Suppressor macrophage (primary cell): ENCODE data around the gene DAB2IP.
"Not testable (repeated sequence)": the region's sequence is repeated elsewhere in the genome, so short reads cannot be mapped to it uniquely, and the experiment has no call there.

ENCODE experiments used
- DNase-seq, 4 experiments: peaks; one replicate each; pipeline ENCODE4 v3.0.0-alpha.2; 2020 to 2022

DAB2IP gene

DNA sequence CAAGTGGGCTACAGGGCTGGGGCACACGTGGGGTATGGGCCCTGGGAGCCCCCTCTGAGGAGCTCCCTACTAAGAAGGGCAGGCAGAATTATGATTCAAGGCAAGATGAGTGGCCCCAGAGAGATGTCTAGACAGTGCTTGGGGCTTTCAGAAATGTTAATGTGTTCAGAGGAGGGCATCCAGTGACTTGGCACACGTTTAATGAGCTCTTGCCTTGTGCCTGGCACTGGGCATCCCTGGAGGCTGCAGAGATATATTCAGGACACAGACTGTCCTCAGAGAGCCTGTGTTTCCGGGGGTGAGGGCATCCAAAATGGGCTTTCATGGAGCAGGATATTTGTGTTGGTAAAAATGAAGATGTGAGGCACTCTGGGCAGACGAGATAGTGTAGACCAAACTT lies 25.4 kb upstream of the DAB2IP start:
- no peak for DNase-seq

DNA sequence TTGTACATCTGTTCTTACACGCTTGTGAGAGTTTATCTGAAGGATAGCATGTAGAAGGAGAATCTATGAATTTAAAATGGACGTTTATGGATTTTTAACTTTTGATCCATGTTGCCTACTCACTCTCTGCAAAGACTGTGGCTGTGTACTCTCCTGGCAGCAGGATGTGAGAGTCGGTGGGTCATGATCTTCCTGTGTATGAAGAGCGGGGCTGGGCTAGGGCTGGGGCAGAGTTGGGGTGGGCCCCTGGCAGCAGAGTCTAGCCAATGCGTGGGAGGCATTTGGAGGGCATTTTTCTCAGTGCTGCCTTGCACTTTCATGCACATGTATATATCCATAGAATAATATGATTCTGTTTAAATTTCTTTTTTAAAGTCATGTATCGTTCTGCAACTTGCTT lies 24.0 kb upstream of the DAB2IP start:
- no peak for DNase-seq

DNA sequence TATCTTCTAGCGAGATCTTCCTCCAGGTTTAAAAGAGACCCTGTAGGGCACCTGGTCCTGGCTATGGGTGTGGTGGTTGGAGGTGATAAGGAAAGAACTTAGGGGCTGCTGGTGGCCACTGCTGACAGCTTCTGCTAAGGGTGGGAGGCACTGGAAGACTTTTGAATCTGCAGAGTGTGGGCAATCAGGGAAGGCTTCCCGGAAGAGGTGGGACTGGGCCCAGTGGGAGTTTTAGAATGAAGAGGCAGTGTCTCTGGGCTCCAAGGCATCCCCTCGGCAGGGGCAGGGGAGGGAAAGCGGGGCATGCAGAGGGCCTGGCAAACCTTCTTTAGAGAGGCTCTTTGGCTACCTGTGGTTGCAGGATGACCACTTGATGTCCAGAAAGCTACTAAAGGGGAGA lies 23.0 kb upstream of the DAB2IP start:
- DNase-seq = no peak

DNA sequence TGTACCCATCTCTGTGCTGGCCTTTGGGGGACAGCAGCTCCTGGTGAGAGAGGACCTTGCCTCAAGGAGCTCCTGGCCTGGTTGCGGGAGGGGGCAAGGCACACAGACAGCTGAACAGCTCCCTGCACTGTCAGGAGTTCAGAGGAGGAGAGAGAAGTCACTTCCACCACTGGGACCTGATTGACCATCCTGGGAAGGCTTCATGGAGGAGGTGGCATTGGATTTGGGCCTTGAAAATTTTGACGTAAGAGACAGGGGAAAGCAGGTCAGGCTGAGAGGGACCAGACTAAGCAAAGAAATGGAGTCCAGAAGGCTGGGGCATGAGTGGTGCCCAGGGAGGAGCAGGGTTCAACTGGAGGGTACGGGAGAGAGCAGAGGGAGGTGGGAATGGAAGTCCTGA lies 20.3 kb upstream of the DAB2IP start:
- no peak for DNase-seq

DNA sequence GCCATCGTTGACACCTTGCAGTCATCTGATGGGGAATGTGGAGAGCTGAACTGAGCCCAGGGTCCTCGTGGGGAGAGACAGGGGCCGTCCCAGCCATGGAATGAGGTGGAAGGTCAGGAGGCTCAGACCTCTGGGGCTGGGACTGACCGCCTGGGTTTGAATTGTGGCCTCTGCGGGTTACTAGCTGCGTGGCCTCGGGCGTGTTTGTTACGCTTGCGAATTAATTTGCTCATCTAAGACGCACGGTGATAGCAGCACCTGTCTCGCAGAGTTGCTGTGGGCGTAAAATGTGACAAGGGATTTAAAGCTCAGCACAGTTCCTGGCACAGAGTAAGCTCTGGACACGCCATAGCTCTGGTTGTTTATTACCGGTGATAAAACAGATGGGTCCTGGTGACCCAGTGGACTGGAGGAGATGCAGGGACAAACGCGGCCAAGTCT lies 19.4 kb upstream of the DAB2IP start:
- DNase-seq = no peak

DNA sequence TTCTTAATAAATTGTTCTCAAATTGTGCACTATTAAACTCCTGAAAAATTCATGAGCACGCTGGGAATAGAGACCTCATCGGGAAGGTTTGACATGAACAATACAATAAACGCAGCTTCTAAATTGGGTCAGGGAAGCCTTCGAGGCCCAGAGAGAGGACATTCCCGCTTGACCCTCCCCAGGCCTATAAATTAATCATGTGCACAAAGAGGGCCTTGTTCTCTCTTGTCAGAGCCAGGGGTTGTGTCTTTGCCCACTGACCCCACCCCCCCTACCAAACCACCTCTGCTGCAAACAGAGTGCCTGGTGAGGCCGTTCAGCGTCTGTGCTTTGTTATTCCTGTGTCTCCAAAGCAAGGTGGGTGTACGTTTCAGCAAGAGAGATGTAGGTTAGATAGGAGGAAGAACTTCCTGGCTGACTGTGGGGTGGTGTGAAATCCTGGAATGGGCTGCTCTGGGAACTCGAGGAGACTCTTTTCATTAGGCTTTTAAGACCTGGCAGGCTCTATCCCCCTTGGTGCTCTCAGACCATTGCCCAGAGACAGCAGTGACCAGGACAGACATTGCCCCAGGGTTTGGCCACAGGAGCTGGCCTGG lies 18.2 kb upstream of the DAB2IP start:
- DNase-seq = no peak

DNA sequence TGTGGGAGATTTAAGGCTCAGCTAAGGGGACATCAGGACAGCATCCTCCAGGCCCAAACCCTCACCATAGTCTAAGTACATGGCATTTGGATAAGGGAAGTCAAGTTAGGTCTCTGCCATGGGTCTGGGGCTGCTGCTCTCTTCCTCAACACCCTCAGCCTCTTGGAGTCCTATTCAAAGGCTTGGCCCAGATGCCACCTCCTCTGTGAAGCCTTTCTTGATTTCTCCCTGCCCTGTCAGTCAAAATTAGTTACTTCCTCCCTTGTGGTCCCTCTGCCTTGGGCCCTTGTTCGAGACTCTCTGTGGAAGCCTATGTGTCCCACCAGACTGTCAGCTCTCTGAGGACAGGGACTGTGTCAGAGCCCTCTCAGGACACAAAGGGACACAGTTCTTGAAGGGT lies 17.7 kb upstream of the DAB2IP start:
- DNase-seq = no peak

DNA sequence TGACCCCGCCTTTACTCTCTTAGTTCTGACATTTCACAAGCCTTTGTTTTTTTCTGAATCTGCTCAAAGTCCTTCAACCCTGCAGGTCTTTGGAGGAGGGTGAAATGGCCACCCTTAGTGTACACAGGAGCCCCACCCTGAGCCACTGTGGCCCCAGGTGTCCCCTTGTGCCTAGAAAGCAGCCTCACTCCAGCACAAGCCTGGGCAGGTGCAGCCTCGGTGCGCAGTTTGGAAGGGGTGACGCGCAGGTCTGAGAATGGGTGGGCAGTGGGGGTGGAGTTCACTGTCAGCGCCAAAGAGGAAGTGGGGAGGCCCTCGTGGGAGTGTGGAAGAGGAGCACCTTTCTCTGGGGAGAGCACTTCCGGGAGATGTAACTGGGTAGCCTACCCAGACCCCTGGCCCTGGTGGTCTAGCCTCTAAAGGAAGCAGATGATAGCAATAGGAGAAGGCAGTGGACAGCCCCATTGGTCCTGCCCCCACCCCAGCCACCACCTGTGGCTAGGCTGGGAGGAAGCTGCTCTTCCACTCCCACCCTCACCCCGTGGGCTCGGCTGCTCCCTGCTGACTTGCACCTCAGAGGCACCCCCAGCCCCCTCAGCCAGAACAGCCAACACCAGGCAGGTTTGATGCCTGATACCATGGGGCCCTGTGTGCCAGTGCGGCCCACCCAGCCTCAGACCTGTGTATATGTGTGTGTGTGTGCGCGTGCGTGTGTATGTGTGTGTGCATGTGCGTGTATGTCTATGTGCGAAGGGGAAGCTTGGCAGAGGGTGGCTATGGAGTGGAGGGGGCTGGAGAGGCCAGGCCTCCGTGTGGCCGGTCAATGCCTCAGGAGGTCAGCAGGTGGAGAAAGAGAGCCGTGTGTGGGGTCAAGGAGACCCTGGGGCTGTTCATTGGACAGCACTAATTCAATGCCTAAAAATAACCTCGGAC lies 16.8 kb upstream of the DAB2IP start:
- peak; percentile 34 to 54 (median 44) for DNase-seq

DNA sequence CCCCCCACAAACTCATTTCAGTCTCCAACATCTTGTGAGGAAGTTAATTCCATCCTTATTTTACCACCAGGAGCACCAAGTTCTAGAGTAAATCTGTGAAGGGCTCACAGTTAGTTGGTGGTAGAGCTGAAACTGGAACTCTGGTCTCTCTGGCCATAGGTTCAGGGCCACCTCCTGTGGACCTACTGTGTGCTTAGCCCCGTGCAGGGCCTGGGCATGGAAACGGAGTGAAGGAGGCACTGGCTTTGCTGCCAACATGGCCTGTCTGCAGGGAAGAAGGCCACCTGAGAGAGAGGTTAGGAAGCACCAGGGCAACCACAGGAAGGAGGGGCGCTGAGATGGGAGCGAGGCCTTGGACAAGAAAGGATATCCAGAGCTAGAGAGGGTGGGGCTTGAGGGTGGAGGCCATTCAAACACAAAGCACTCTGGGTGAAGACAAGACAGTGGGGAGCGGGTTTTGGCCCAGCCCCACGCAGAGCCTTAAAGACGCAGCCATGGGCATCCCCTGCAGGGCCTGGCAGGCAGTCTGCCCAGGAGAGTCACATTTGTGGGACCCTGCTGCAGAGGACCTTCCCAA lies 16.0 kb upstream of the DAB2IP start:
- DNase-seq = no peak

DNA sequence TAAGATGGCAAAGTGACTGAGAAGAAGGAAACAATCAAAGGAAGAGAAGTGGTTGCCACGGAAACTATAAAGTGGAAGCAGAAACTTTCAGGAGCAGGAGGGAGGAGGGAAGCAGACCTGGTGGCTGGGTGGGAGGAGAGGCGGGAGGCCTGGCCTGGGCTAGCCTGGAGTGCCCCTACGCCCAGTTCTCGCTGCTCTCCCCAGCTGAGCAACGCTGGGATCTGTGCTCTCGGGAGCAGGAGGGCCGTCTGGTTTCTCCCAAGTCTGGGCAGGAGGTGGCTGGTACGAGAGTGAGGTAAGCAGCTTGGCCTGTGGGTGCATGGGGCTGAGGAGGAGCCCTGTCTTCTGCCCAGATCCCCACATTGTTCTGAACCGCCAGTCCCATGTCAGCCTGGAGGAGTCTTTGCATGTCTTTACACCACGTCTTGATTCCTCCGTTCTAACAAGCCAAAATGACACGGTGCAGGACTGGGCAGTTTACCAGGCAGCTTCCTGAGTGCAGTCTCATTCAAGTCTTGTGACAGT lies 15.0 kb upstream of the DAB2IP start:
- DNase-seq = no peak

DNA sequence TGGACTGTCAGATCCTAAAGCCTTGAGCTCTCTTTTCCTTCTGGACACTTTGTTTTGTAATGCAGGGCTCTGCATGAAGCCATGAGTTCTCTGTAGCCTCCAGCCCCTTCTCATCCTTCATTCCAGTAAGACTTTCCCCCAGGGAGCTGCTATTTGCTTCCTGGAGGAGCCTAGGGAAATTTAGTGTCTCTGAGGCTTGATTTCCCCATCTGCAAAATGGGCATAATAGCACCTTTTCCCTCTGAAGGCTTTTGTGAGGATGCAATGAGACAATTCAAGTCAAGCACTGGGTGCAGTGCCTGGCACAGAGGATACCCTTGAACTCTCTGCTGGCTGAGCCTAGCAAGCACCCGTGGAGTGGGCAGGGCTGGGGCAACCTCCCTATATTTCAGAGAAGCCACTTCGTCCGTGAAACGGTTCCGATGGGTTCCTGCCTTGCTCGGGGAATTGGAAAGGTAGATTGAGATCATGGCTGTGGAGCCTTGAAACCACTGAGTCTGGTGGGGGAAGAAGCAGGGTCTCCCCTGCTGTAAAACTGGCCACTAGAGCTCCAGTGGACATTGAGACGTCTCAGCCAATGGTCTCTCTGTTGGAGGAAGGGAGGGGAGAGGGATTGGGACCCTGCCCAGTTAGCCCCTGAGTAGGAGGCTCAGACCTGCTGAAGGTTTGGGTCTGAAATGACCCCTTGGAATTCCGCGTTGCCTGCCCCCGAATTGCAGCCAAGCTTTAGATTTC lies 14.3 kb upstream of the DAB2IP start:
- DNase-seq = no peak

DNA sequence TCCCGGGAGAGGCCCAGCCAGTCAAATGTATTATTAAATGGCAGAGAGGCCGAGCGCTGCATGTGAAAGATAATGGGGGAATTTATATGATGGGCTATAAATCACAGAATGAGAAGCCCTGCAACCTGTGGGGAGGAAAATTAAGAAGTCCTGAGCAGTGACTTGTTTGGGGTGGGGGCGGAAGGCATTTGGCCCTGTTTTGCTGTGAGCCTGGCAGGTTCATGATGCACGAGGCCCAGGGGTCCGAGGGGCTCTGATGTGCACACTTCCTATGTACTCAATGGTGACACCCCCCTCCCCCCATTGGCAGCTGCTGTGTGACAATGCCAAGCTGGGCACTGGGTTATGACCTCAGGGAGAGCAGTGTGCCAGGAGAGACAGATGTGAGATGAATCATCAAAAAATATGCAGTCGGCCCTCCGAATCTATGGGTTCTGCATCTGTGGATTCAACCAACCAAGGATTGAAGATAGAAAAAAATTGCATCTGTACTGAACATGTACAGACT lies 13.7 kb upstream of the DAB2IP start:
- DNase-seq = no peak

DNA sequence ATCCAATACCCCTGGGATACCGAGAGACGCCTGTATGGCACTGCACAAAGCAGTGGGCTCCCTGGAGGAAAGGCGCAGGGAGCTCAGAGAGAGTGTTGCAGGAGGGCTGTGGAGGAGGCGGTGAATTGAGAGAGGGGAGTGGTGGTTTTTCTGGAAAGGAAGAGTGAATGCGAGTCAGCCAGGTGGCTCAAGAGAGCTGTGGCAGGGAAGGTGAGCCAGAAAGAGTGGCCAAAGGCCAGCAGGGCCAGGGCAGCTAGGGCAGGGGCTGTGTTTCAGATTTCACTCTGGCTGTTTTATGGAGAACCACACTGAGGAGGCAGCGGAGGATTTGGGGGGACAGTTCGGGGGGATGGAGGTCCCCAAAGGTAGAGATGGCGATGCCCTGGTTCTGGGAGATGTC lies 13.0 kb upstream of the DAB2IP start:
- no peak for DNase-seq

DNA sequence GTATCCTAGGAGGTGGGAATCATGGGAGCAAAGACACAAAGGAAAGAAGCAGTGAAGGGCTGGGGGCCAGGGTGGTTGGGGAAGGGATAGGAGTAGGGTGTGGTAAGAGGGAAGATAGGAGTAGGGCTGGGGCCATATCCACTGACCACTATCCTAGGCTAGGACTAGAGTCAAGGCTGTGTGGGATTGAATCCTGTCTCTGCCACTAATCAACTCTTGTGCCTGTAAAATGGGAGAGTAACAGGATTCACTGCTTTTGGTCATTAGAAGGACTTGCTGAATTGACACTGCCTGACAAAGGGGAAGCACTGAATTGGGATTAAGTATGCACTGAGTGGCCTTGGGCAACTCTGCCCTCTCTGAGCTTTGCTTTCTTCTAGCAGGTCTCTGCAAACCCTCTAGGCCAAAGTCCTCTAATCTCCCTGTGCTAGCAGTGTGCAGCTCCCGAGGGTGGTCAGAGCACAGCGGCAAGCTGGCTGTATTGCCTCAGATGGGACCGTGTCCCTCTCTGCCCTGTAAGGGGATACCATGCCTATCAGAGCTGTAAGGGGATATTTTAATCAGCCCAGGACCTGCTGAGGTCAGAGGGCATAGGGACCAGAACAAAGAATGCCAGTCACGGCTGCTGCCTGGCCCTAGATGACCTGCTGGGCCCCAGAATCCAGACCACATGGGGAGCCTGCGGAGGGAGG lies 12.4 kb upstream of the DAB2IP start:
- peak in 1 of 4 experiments; percentile 15 for DNase-seq

DNA sequence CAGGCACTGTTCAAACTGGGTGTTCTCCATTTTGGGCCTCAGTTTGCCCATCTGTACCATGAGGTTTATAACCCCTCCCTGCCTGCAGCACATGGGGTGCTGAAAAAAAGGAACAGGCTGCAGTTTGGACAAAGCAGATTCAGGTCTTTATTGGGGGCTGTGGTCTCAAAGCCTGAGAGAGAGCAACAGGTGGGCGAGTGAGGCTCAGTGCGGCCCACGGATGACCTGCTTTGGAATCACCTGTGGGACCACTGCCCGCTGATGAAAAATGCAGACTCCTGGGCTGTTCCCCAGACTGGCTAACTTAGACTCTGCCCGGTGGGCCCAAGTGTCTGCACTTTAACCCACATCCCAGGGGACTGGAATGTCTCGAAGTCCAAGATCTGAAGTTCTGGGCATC lies 11.8 kb upstream of the DAB2IP start:
- no peak for DNase-seq

DNA sequence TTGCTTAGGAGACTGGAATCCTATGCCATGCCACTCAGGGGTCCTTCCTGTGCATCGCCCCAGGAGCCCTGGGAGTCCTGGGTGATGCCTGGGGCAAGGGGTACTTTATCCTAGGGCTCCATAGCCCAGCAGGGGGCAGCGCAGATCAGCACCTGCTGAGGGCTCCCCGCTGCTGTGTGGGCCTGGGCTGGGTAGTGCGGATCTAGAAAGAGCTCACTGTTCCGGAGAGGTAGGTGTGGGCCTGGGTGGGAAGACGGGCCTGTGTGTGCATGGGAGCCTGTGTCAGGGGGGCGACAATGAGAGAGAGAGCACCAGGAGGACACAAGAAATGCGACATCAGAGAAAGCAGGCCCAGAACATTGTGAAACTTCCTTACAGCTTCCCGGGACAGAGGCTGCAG lies 11.4 kb upstream of the DAB2IP start:
- peak in 3 of 4 experiments; percentile 50 to 67 (median 51) for DNase-seq

DNA sequence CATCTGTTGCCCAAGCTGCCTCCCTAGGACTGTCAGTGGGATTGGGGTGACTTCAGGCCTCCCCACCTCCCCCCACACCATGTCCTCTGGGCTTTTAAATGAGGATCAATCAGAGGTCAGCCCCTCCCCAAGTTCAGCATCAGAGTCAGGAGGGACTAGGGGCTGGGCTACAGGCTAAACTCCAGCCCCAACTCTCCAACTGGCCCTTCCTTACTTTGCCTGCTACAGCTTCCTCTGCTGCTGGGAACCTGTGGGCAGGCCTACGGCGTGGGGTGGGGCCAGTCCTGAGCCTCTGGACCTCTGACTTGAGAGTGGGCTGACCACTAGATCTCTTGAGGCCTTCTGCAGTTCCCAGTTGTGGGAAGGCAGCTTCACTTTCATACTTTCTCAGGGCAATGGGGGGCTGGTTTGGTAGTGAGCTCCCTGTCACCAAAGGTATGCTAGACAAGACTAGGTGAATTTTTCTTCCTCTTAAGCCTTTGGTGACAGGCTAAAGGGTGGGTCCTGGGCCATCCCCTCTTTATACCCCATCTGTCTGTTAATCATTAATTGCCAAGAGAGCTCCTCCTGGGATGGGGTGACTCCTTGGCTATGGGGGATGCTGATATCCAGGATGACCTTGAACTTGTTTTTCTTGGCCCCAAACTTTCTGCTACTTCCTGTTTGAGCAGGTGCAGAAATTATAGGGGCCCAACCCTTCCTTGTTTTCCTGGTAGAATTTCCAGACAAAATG lies 10.8 kb upstream of the DAB2IP start:
- peak; percentile 64 to 83 (median 74) for DNase-seq

DNA sequence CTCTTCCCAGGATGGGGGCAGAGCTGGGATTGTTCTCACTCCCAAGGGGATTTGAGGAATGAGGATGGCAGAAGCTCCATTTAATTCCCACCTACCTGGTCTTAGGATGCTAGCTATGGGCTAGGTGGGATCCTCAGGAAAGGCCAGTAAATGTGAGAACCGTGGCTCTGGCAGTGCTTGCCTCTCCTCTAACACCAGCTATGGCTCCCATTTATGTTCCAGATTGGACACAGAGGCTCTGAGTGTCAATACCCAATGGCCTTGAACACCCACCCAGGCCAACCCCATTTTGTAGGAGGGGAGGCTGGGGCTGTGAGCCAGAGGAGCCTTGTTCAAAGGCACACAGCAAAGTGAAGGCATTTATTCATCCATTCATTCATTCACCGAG lies 10.2 kb upstream of the DAB2IP start:
- no peak for DNase-seq

DNA sequence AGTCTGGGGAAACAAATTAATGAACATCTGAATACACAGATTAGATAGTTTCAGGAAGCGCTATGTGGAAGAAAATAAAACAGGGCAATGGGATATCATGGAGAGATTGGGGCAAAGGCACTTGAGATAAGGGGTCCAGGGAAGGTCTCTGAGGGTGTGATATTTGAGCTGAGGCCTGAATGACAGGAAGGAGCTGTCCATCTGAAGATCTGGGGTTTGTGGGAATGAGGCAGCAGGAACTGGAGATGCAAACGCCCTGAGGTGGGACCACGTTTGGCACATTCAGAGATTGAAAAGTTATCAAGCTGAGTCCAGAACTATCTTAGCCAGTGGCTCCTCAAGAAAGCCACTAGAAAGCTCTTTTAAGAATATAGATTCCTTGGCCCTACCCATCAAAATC lies 8.7 kb upstream of the DAB2IP start:
- DNase-seq = no peak

DNA sequence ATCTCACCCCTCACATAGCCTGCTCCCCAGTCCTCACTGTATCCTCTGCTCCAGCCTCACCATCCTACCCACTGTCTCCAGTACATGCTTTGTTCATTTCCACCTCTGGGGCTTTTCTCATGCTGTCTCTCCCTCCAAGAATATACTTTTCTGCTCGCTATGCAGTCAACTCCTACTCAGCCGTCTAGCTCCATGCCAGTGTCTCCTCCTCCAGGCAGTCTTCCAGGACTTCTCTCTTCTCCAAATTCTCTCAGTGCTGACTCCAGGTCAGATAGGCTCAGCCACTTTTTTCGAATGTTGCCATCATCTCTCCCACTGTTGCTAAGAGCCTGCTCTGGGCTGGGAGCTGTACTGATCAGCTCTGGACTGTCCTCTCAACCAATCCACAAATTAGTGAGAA lies 8.0 kb upstream of the DAB2IP start:
- no peak for DNase-seq

DNA sequence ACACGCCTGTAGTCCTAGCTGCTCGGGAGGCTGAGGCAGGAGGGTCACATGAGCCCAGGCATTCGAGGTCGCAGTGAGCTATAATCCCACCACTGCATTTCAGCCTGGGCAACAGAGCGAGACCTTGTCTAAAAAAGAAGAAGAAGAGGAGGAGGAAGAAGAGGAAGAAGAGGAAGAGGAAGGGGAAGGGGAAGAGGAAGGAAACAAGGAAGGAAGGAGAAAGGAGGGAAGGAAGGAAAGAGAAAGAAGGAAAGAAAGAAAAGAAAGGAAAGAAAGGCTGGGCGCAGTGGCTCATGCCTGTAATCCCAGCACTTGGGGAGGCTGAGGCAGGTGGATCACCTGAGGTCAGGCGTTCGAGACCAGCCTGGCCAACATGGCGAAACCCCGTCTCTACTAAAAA lies 7.4 kb upstream of the DAB2IP start:
- DNase-seq = not testable (repeated sequence)
